GM18498 (cell line): ENCODE measurements around the gene SPOCK1.

ENCODE experiments used
- ATAC-seq: cut with Tn5 transposase; IDR thresholded peaks from one replicate; pipeline ENCODE4 v1.9.1; 2021; ENCODE audit warnings: mild to moderate bottlenecking, moderate library complexity; ENCODE audit not compliant: unreplicated experiment

The SPOCK1 gene

GRCh38 chr5:137367951-137368350 is 131.2 kb downstream of the SPOCK1 start:
- ATAC-seq: no peak

- ATAC-seq: no peak
Measured at GRCh38 chr5:137366526-137366925, 132.6 kb downstream of the SPOCK1 start.

- no peak for ATAC-seq
Measured at GRCh38 chr5:137365126-137365865, 133.8 kb downstream of the SPOCK1 start.

GRCh38 chr5:137361280-137361679 is 137.8 kb downstream of the SPOCK1 start:
- no peak for ATAC-seq

- no peak for ATAC-seq
Measured at GRCh38 chr5:137360607-137361006, 138.5 kb downstream of the SPOCK1 start.

- no peak for ATAC-seq
Measured at GRCh38 chr5:137359941-137360340, 139.2 kb downstream of the SPOCK1 start.

GRCh38 chr5:137357436-137357835 is 141.7 kb downstream of the SPOCK1 start:
- no peak for ATAC-seq

- no peak for ATAC-seq
Measured at GRCh38 chr5:137356127-137356526, 143.0 kb downstream of the SPOCK1 start.

- no peak for ATAC-seq
Measured at GRCh38 chr5:137355708-137356107, 143.4 kb downstream of the SPOCK1 start.

GRCh38 chr5:137352095-137352494 is 147.0 kb downstream of the SPOCK1 start:
- ATAC-seq: no peak

- no peak for ATAC-seq
Measured at GRCh38 chr5:137350791-137351190, 148.3 kb downstream of the SPOCK1 start.

- no peak for ATAC-seq
Measured at GRCh38 chr5:137348759-137349158, 150.4 kb downstream of the SPOCK1 start.

- ATAC-seq: no peak
Measured at GRCh38 chr5:137347865-137348264, 151.3 kb downstream of the SPOCK1 start.

GRCh38 chr5:137346281-137346680 is 152.8 kb downstream of the SPOCK1 start:
- ATAC-seq: no peak

GRCh38 chr5:137345396-137345795 is 153.7 kb downstream of the SPOCK1 start:
- ATAC-seq: no peak

GRCh38 chr5:137344723-137345322 is 154.3 kb downstream of the SPOCK1 start:
- ATAC-seq: no peak

GRCh38 chr5:137344021-137344420 is 155.1 kb downstream of the SPOCK1 start:
- no peak for ATAC-seq

GRCh38 chr5:137342764-137343163 is 156.4 kb downstream of the SPOCK1 start:
- ATAC-seq: no peak

GRCh38 chr5:137341831-137342230 is 157.3 kb downstream of the SPOCK1 start:
- no peak for ATAC-seq

GRCh38 chr5:137340881-137341280 is 158.2 kb downstream of the SPOCK1 start:
- no peak for ATAC-seq

- ATAC-seq: no peak
Measured at GRCh38 chr5:137336565-137337120, 162.5 kb downstream of the SPOCK1 start.

GRCh38 chr5:137336161-137336560 is 163.0 kb downstream of the SPOCK1 start:
- ATAC-seq: no peak
